ENCODE measurements around the gene PHF12. TPM values are rescaled to one million over a fixed set of nuclear protein-coding genes. Genes with fewer than 3 reads are reported as not detected.

PHF12 gene
- total RNA-seq, 3 donors from 2014 or later, result 45.2 to 48.6 (median 47.8) TPM

DNA sequence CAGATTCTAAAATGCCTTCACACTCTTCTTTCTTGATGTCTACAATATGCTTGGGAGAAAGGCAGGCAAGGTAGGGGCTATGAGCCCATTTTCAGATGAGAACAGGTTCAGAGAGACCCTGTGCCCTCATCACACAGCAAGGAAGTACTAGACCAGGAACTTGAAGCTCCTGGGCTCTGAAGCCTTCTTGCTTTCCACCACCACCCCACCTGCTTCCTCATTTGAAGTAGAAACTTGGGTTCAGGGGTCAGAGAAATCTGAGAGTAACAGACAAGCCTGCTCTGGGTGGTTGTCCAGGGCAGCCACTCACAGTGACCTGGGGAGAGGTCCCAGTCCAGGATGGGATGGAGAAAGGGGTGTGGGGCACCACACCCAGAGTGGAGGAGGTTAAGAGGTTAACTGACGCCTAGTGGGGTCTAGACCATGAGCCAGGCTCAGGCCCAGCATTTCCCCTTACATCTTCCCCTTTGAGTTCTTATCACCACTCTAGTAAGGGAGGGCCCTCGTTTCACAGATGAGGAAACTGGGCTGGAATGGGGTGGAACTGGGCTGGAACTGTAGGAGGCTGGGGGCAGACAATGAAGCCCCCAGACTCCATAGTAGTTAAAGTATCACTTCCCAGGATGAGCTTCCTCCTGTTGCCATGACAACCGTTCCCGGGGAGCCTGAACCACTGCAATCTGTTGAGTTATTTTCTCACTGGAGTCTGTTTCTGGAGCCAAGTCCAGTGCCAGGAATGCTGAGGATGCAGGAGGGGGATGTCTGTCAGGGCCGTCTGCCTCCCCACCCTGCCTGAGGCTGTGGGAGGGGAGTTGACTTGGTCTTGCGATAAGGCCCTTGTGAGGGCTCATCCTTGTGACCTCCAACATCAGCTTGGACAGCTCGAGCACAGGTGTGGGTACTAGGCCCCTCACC is 16.2 kb upstream of the PHF12 start:
- H3K9me3 Mint-ChIP-seq, result no peaks in the 10 kb centered on the region

DNA sequence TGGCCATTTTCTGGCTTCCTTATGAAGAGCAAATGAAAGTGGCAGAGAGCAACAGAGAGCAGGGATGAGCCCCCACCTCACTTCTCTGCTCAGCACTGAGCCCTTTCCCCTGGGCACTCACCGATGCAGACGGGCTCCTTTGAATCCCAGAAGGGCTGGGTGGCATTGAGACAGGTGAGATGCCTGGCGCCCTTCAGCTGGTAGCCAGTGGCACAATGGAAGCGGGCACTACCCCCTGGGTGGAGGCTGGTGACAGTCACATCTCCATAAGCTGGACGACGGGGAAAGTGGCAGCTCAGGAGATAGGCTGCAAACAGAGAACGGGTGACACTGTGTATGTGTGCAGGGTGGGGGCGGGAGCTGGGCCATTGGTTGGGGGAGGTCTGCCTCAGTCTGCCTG is 12.5 kb upstream of the PHF12 start:
- Mint-ChIP-seq H3K4me3 (no peak overlapping the region), H3K36me3 (ENCODE audit: insufficient read depth) (no peaks in the 10 kb centered on the region), H3K4me1 (ENCODE audit: low read depth) (no peaks in the 10 kb centered on the region), H3K9me3 (no peaks in the 10 kb centered on the region), H3K27me3 (ENCODE audit: low read depth) (peaks cover 14% of the 10 kb centered on the region)
- ATAC-seq (no peak), DNase-seq (no peak)

More for the DNA sequence above, 16.2 kb upstream of the PHF12 start:
- Mint-ChIP-seq H3K36me3 (ENCODE audit: insufficient read depth) (no peaks in the 10 kb centered on the region), H3K4me1 (ENCODE audit: low read depth) (no peaks in the 10 kb centered on the region), H3K4me3 (no peak overlapping the region), H3K27me3 (ENCODE audit: low read depth) (peaks cover 10% of the 10 kb centered on the region)
- no peak for ATAC-seq
- no peak for DNase-seq

DNA sequence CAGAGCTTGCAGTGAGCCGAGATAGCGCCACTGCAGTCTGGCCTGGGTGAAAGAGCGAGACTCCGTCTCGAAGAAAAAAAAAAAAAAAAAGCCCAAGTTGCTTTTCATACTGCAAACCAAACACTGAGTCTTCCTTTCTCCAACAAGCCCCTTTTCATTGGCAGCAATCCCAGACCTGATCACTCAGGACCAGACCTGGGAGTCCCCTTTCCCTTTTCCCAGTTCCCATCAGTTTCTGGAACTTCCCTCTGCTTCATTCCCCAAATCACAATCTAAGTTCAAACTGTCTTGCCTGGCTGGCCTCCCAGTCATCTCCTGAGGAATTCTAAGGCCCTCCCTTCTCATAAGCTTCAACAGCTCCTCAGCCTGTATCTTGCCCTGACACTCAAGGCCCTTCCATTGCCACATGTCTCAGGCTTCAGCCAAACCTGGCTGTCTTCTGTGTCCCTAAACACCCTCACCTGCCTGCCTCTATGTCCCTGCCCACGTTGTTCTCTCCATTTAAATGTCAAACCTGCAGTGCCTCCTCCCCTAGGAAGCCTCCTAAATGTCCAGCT is 11.8 kb upstream of the PHF12 start:
- no peaks in the 10 kb centered on the region for H3K4me1 Mint-ChIP-seq (ENCODE audit: low read depth)
- no peak for ATAC-seq
- peaks cover 14% of the 10 kb centered on the region for H3K27me3 Mint-ChIP-seq (ENCODE audit: low read depth)
- H3K4me3 Mint-ChIP-seq, result no peak overlapping the region
- no peaks in the 10 kb centered on the region for H3K36me3 Mint-ChIP-seq (ENCODE audit: insufficient read depth)
- no peaks in the 10 kb centered on the region for H3K9me3 Mint-ChIP-seq
- DNase-seq, result no peak

DNA sequence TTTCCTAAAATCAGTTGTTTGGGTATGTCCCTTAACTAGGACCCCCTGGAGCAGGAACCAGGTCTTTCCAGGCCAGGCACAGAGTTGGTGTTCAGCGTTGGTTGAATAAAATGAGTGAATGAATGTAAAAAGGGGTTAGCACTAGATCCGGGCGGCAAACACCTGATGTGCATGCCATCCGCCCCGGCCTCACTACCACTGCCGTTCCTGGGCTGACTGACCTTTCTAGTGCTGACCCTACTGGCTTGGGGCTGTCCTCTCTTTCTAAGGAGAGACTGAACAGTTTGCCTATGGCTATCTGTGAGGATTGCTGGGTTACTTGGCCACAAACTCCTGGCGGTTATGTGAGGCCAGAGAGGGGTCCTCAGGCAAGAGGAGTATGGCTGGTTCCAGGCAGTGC is 10.1 kb upstream of the PHF12 start:
- Mint-ChIP-seq H3K27me3 (ENCODE audit: low read depth) (peaks cover 14% of the 10 kb centered on the region), H3K4me3 (no peak overlapping the region), H3K9me3 (no peaks in the 10 kb centered on the region), H3K4me1 (ENCODE audit: low read depth) (no peaks in the 10 kb centered on the region), H3K36me3 (ENCODE audit: insufficient read depth) (no peaks in the 10 kb centered on the region)
- no peak for ATAC-seq
- DNase-seq, result no peak

DNA sequence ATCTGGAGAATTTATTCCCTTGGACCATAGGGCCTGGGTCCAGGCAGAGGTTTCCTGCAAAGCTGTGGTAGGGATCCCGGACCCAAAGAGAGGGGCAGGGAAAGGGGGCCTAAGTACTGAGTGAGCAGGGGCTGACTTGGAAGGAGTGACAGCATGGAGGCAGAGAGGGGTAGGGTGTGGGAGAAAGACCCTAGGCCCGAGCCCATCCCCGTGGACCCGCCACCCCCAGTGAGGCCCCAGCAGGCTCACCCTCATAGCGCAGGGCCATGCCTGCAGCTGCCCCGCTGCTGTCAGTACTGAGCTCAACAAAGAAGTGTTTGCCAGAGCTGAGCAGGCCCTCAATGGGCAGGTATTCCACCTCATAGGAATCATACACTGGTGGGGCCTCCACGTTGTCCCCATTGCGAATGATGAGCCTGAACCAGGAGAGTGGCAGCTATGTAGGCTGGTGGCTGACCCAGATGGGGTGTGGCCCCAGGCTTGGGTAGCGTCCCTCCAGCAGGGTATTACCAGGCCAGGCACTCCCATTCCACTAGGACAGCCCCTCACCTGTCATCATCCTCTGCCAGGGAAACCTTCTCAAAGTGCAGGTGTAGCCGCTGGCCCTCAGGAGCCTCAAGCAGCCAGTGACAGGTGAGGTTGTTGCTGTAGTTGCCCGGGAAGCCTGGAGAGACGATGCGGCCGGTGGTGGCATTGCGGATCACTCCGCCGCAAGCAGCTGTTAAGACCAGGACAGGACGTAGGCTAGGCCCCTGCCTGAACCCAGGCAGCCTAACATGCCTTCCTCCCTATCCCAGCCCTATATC is 9.1 kb upstream of the PHF12 start:
- no peak for DNase-seq
- Mint-ChIP-seq H3K4me3 (no peak overlapping the region), H3K4me1 (ENCODE audit: low read depth) (no peaks in the 10 kb centered on the region), H3K9me3 (no peaks in the 10 kb centered on the region), H3K36me3 (ENCODE audit: insufficient read depth) (no peaks in the 10 kb centered on the region), H3K27me3 (ENCODE audit: low read depth) (peaks cover 14% of the 10 kb centered on the region)
- no peak for ATAC-seq

DNA sequence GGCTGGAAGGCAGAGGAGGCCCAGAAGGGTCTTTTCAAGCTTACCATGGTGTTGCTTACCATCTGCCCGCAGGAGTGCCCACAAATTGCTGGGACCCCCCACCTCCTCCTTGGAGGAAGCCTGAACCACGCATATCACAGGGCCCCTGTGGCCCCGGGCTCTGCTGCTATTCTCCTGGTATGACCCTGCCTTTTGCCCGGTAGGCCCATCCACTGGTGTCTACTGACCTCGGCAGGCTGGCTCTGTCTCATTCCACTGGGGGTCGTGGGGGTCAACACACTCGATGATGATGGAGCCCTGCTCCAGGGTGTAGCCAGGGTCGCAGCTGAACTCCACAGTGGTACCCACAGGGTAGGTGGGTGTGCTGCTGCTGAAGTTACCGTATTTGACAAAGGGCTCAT is 8.2 kb upstream of the PHF12 start:
- no peaks in the 10 kb centered on the region for H3K4me1 Mint-ChIP-seq (ENCODE audit: low read depth)
- no peaks in the 10 kb centered on the region for H3K9me3 Mint-ChIP-seq
- no peak overlapping the region for H3K4me3 Mint-ChIP-seq
- H3K36me3 Mint-ChIP-seq (ENCODE audit: insufficient read depth), result no peaks in the 10 kb centered on the region
- ATAC-seq, result no peak
- no peak for DNase-seq
- peaks cover 14% of the 10 kb centered on the region for H3K27me3 Mint-ChIP-seq (ENCODE audit: low read depth)

DNA sequence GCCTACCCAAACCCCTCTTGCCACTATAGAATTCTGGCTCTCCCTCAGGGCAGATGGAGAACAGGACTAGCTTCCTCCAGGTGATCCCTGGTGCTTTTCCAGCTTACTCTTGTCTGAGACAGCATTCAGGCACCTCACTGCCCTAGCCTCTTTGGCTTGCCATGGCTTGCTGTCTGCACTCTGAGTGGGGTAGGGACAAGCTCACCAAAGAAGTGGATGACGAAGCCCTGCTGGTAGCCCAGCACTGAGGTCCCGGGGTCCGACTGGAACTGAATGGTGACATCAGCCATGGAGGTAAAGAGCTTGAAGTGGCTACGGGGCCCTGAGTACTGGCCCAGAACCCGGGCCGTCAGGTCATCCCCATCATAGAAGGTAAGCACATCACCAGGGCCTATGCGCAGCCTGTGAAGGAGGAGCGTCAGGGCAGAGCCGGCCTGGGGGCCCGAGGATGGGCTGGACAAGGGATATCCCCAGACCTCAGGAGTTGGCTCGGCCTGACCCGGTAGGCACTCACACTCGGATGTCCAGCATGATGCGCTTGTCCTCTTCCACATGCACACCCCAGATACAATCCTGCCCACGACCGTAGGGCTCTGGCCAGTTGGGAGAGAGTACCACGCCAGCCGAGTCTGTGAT is 7.6 kb upstream of the PHF12 start:
- DNase-seq (no peak), ATAC-seq (no peak)
- H3K4me3 Mint-ChIP-seq, result no peak overlapping the region
- peaks cover 13% of the 10 kb centered on the region for H3K27me3 Mint-ChIP-seq (ENCODE audit: low read depth)
- no peaks in the 10 kb centered on the region for H3K4me1 Mint-ChIP-seq (ENCODE audit: low read depth)
- no peaks in the 10 kb centered on the region for H3K9me3 Mint-ChIP-seq
- no peaks in the 10 kb centered on the region for H3K36me3 Mint-ChIP-seq (ENCODE audit: insufficient read depth)

DNA sequence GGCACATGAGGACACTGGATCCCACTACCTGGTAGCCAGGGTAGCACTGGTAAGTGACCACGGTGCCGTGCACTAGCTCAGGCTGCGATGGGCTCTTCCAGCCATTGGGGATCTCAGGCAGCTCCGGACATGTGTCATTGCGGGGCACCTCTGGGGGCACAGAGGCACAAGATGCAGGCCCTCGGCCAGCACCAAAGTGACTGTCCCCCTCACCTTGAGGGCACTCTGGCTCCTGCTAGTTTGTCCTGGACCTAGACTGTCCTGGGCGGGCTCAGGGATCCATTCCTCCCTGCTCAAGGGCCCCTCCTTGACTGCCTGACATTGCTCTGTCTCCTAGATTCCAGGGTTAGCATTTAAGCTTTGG is 6.7 kb upstream of the PHF12 start:
- no peak for ATAC-seq
- Mint-ChIP-seq H3K4me3 (no peak overlapping the region), H3K27me3 (ENCODE audit: low read depth) (peaks cover 4% of the 10 kb centered on the region), H3K36me3 (ENCODE audit: insufficient read depth) (no peaks in the 10 kb centered on the region), H3K9me3 (no peaks in the 10 kb centered on the region), H3K4me1 (ENCODE audit: low read depth) (no peaks in the 10 kb centered on the region)
- no peak for DNase-seq

DNA sequence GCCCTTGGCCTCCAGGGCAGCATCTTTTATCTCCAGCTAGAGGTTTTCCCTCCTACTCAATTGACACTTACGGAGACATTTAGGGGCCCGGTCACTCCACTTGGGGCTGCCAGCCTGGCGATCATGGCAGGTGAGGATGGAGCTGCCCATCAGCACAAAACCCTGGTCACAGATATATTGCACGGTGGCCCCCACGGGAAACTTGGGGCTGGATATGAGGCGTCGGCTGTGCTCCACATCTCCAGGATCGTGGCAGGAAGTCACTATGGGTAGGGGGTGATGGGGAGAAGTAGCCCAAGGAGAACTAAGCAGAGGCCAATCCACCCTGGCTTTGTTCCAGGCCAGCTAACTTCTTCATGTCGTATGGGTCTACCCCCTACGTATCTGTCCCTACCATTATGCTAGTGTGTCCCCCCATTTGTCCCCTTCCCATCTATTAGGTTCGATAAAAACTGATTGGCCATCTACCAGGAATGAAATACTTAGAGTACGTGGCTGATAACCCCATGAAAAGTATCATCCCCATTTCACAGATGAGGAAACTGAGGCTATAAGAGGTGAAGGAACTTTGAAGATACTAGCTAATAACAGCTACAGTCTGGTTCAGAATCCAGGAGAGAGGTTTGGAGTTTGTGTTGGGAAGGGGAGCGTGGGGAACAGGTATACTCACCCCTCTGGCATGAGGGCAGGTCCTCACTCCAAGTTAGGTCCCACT is 6.1 kb upstream of the PHF12 start:
- DNase-seq (no peak), ATAC-seq (no peak)
- Mint-ChIP-seq H3K36me3 (ENCODE audit: insufficient read depth) (no peaks in the 10 kb centered on the region), H3K4me3 (no peak overlapping the region), H3K4me1 (ENCODE audit: low read depth) (no peaks in the 10 kb centered on the region), H3K27me3 (ENCODE audit: low read depth) (peaks cover 4% of the 10 kb centered on the region), H3K9me3 (no peaks in the 10 kb centered on the region)

DNA sequence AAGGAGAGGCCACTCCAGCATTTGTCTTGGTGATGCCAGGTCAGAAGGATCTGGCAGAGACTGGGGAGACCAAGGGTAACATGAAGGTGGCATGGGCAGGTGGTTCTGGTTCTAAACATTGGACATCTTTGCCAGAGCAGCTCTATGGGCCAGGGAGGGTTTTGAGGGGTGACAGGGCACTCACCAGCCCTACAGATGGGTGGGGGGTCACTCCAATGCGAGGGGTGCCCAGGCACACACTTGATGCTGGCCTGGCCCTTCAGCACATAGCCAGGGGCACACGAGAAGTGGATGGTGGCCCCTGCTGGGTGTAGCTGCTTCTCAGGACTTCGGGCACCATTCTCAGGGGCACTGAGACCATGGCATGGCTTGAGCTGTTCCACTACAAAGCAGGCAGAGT is 5.5 kb upstream of the PHF12 start:
- H3K36me3 Mint-ChIP-seq (ENCODE audit: insufficient read depth), result no peaks in the 10 kb centered on the region
- ATAC-seq, result no peak
- H3K27me3 Mint-ChIP-seq (ENCODE audit: low read depth), result no peaks in the 10 kb centered on the region
- H3K4me3 Mint-ChIP-seq, result no peak overlapping the region
- DNase-seq, result no peak
- no peaks in the 10 kb centered on the region for H3K4me1 Mint-ChIP-seq (ENCODE audit: low read depth)
- no peaks in the 10 kb centered on the region for H3K9me3 Mint-ChIP-seq

DNA sequence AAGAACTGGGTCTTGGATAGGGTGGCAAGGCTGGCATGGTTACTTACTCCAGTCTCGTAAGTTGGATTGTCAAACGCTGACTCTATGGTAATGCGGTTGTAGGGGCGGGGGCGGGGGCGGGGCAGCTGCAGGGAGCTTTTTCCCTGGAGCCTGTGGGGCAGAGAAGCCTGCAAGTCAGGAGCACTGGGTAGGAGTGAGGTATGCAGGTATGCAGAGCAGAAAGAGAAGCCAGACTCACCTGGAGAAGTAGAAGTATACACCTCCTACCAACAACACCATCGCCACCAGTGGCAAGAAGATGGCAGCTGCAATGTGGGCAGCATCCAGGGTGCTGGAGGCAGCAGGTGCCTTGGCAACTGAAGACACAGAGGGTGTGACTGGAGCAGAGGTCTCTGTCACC is 4.8 kb upstream of the PHF12 start:
- no peaks in the 10 kb centered on the region for H3K4me1 Mint-ChIP-seq (ENCODE audit: low read depth)
- H3K9me3 Mint-ChIP-seq, result no peaks in the 10 kb centered on the region
- H3K27me3 Mint-ChIP-seq (ENCODE audit: low read depth), result no peaks in the 10 kb centered on the region
- H3K36me3 Mint-ChIP-seq (ENCODE audit: insufficient read depth), result no peaks in the 10 kb centered on the region
- no peak for ATAC-seq
- no peak overlapping the region for H3K4me3 Mint-ChIP-seq
- no peak for DNase-seq

DNA sequence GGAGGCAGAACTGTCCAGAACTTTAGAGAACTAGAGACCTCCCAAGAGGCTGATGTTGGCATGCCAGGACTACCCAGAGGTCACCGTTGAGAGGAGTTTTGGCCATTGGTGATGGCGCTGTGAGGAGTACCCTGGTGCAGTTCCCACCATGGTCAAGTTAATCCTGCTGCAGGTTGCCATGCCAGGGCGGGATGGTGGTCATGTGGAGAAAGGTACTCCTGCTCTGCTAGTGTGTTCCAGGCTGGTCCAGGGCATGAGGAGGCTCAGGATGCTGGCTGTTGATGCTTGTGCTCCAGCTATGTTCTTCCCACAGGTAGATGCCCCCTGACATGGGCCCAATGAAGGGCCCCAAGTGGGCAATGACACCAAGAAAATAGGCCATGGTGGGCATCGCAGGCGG is 4.1 kb upstream of the PHF12 start:
- ATAC-seq (no peak), DNase-seq (no peak)
- H3K4me1 Mint-ChIP-seq (ENCODE audit: low read depth), result no peaks in the 10 kb centered on the region
- no peak overlapping the region for H3K4me3 Mint-ChIP-seq
- H3K27me3 Mint-ChIP-seq (ENCODE audit: low read depth), result no peaks in the 10 kb centered on the region
- no peaks in the 10 kb centered on the region for H3K36me3 Mint-ChIP-seq (ENCODE audit: insufficient read depth)
- H3K9me3 Mint-ChIP-seq, result no peaks in the 10 kb centered on the region

DNA sequence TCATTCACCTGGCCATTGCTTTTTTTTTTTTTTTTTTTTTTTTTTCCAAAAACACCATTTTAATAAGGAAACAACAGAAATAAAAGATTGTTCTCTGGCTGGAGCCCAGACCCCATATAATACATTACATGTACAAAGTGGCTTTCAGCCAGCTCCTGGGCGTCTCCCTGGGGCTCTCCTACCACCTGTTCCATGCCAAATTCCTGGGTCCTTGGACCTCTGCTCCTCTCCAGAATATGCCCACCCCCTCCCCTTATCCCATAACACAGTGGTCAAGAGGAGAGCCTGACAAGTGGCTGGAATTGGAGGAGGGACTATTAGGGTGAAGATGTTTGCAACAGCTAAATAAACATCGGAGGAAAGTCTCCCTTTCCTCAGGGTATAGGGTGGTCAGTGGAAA is 3.6 kb upstream of the PHF12 start:
- no peak for DNase-seq
- Mint-ChIP-seq H3K36me3 (ENCODE audit: insufficient read depth) (no peaks in the 10 kb centered on the region), H3K9me3 (no peaks in the 10 kb centered on the region), H3K4me1 (ENCODE audit: low read depth) (no peaks in the 10 kb centered on the region), H3K4me3 (no peak overlapping the region), H3K27me3 (ENCODE audit: low read depth) (no peaks in the 10 kb centered on the region)
- ATAC-seq, result no peak
